Skeletal muscle tissue (tissue), 4 donors: ENCODE measurements around the gene SLC30A4. TPM values are rescaled to one million over a fixed set of nuclear protein-coding genes. Genes with fewer than 3 reads are reported as not detected.

Experiments
- H3K27ac ChIP-seq: one replicate; pipeline ENCODE4 v1.7.0; 2013; ENCODE audit warnings: mild to moderate bottlenecking, low read depth, low read length, inconsistent platforms
- H3K27me3 ChIP-seq, 3 donors: one replicate each; pipeline ENCODE4 v1.7.0; 2013; ENCODE audit warnings: low read length in 3 of 3; ENCODE audit not compliant: control insufficient read depth in 3 of 3, insufficient read depth in 3 of 3
- H3K36me3 ChIP-seq, 3 donors: one replicate each; pipeline ENCODE4 v1.7.0; 2013; ENCODE audit warnings: low read length in 3 of 3; ENCODE audit not compliant: control insufficient read depth in 3 of 3, insufficient read depth in 3 of 3
- H3K4me1 ChIP-seq, 3 donors: one replicate each; pipeline ENCODE4 v1.7.0; 2013; ENCODE audit warnings: low read length in 3 of 3, mild to moderate bottlenecking in 3 of 3; ENCODE audit not compliant: control insufficient read depth in 3 of 3, insufficient read depth in 3 of 3
- H3K4me3 ChIP-seq, 3 donors: one replicate each; pipeline ENCODE4 v1.7.0; 2013; ENCODE audit warnings: low read length in 3 of 3
- H3K9ac ChIP-seq, 3 donors: one replicate each; pipeline ENCODE4 v1.7.0; 2013; ENCODE audit warnings: low read length in 3 of 3, mild to moderate bottlenecking in 3 of 3, moderate library complexity in 2 of 3, low read depth in 1 of 3
- H3K9me3 ChIP-seq, 3 donors: one replicate each; pipeline ENCODE4 v1.7.0; 2013; ENCODE audit warnings: low read length in 3 of 3; ENCODE audit not compliant: control insufficient read depth in 3 of 3
- total RNA-seq: library from RNA; depleted of rRNA; stranded (reverse); fragments of >200 nt; gene quantifications from one replicate; pipeline ENCODE4 v1.2.3, GENCODE V29; 2014
- donor health status: Osteomylitis.

The SLC30A4 gene
- total RNA-seq, 1 donor from 2014 or later, result 8.9 TPM

DNA sequence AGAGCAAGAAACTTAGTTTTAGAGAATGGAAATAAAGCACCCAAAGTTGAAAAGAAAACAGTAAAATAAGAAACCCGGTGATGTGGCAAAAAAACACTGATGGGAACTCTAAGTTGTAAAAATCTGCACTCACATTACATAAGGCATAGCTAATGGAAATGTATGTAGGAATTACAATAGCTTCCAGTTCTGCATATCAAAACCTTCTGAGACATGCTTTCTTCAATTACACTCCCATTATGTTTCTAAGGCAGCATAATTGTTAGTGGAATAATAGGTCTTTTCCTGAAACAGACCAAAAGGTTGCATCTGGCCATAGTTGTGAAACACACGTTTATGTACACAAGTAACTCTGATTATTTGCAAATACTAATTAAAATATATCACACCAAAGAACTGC is 41.4 kb downstream of the SLC30A4 start:
- no peak overlapping the region for H3K9ac ChIP-seq
- no peaks in the 10 kb centered on the region for H3K27me3 ChIP-seq
- no peaks in the 10 kb centered on the region for H3K4me1 ChIP-seq
- peaks cover 0 to 21% (median 5%) of the 10 kb centered on the region in 3 donors for H3K36me3 ChIP-seq
- H3K4me3 ChIP-seq, result no peak overlapping the region
- H3K27ac ChIP-seq, result no peak overlapping the region
- H3K9me3 ChIP-seq, result no peaks in the 10 kb centered on the region

GRCh38 chr15:45476410-45476809 is 46.1 kb downstream of the SLC30A4 start:
- H3K4me3 ChIP-seq, result no peak overlapping the region

DNA sequence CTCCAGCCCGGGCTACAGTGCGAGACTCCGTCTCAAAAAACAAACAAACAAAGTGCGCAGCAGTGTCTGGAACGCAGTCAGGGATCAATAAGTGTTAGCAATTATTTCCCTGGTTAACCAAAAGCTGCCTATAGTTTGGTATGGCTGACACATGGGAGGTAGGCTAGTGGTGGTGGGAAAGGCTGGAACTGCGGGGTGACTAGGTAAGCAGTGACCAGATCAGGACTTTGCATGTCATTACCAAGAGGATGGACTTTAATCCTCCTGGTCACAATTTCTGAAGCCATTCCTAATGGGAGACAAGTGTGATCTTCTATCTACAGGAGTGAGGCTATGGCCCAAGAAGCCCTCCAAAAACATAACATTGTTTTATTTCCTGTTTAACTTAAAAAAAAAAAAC is 47.8 kb downstream of the SLC30A4 start:
- Histone ChIP-seq H3K9me3 (no peaks in the 10 kb centered on the region), H3K27me3 (peaks cover 0 to 12% (median 3%) of the 10 kb centered on the region in 3 donors), H3K36me3 (no peaks in the 10 kb centered on the region), H3K4me1 (no peaks in the 10 kb centered on the region), H3K4me3 (no peak overlapping the region), H3K27ac (no peak overlapping the region), H3K9ac (no peak overlapping the region)

More at GRCh38 chr15:45476410-45476809, 46.1 kb downstream of the SLC30A4 start:
- Histone ChIP-seq H3K36me3 (peaks cover 0 to 7% (median 0%) of the 10 kb centered on the region in 3 donors), H3K27me3 (peaks cover 0 to 4% (median 0%) of the 10 kb centered on the region in 3 donors), H3K9ac (no peak overlapping the region), H3K27ac (no peak overlapping the region), H3K9me3 (no peaks in the 10 kb centered on the region), H3K4me1 (no peaks in the 10 kb centered on the region)

DNA sequence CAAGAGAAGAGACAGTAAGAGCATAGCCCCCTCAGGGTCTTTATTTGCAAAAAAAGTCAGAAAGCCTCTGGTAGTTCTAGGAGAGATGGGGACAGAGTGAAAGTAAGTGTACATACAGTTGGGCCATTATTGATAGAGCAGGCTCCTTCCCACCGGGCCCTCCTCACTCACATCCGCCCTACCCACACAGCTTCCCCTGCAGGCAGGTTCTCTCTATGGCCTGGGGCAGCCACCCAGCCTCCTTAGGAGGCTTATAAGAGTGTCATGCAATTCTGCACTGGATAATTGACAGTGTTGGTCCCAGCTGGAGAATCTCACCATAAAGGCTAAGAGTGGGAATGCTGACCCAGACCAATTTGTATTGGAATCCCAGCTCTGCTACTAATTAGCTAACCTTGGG is 49.5 kb downstream of the SLC30A4 start:
- Histone ChIP-seq H3K27ac (no peak overlapping the region), H3K4me1 (no peaks in the 10 kb centered on the region), H3K36me3 (no peaks in the 10 kb centered on the region), H3K9me3 (no peaks in the 10 kb centered on the region), H3K9ac (no peak overlapping the region), H3K4me3 (no peak overlapping the region), H3K27me3 (peaks cover 7 to 20% (median 13%) of the 10 kb centered on the region in 3 donors)

DNA sequence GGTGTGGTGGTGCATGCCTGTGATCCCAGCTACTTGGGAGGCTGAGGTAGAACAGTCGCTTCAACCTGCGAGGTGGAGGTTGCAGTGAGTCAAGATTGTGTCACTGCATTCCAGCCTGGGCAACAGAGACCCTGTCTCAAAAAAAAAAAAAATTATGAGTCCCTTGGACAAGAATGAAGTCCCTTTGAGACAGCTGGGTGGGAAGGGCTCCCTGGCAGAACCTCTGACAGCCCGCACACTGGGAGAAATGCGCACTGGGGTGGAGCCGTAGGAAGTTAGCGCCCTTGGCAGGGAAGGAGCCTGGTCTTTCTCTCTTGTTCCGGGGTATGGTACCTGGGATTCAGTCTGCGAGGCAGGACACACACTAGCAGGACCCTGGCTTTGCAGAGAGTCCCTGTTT is 51.4 kb downstream of the SLC30A4 start:
- Histone ChIP-seq H3K9me3 (no peaks in the 10 kb centered on the region), H3K27me3 (peaks cover 9 to 20% (median 13%) of the 10 kb centered on the region in 3 donors)

GRCh38 chr15:45469441-45469840 is 53.1 kb downstream of the SLC30A4 start:
- H3K9ac ChIP-seq, result no peak overlapping the region
- no peak overlapping the region for H3K27ac ChIP-seq
- H3K4me3 ChIP-seq, result no peak overlapping the region
- H3K36me3 ChIP-seq, result no peaks in the 10 kb centered on the region
- H3K9me3 ChIP-seq, result no peaks in the 10 kb centered on the region
- no peaks in the 10 kb centered on the region for H3K4me1 ChIP-seq
- H3K27me3 ChIP-seq, result peaks cover 9 to 20% (median 13%) of the 10 kb centered on the region in 3 donors

More for the DNA sequence above, 51.4 kb downstream of the SLC30A4 start:
- no peaks in the 10 kb centered on the region for H3K4me1 ChIP-seq
- H3K27ac ChIP-seq, result no peak overlapping the region
- H3K36me3 ChIP-seq, result no peaks in the 10 kb centered on the region
- no peak overlapping the region for H3K4me3 ChIP-seq
- no peak overlapping the region for H3K9ac ChIP-seq

- H3K4me3 ChIP-seq, result no peak overlapping the region
- H3K27ac ChIP-seq, result no peak overlapping the region
- H3K4me1 ChIP-seq, result no peaks in the 10 kb centered on the region
- H3K36me3 ChIP-seq, result no peaks in the 10 kb centered on the region
- no peaks in the 10 kb centered on the region for H3K9me3 ChIP-seq
- peaks cover 9 to 20% (median 13%) of the 10 kb centered on the region in 3 donors for H3K27me3 ChIP-seq
- H3K9ac ChIP-seq, result no peak overlapping the region
These were observed 53.5 kb downstream of the SLC30A4 start for GRCh38 chr15:45469027-45469426.

DNA sequence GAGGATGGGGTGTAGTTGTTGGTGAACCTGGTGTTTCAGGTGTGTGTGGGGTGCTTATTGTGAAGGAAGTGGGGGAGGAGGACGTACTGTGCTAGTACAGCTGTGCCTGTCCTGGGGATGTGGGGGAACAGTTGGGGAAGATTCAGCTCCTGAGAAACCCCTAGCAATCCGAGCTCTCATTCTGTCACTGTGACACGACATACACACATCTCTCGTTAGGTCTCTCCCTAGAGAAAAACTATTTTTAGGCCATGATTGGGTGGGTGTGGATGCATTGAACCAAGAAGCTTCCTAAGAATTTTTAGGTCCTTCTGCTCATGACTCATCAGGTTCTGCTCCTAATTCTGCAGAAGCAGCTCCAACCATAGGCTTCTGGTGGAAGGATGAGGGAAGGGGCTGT is 54.3 kb downstream of the SLC30A4 start:
- H3K36me3 ChIP-seq, result no peaks in the 10 kb centered on the region
- no peak overlapping the region for H3K27ac ChIP-seq
- peaks cover 9 to 20% (median 13%) of the 10 kb centered on the region in 3 donors for H3K27me3 ChIP-seq
- no peak overlapping the region for H3K9ac ChIP-seq
- H3K4me1 ChIP-seq, result no peaks in the 10 kb centered on the region
- no peak overlapping the region for H3K4me3 ChIP-seq
- H3K9me3 ChIP-seq, result no peaks in the 10 kb centered on the region

GRCh38 chr15:45458746-45459403 is 63.7 kb downstream of the SLC30A4 start:
- Histone ChIP-seq H3K4me1 (peaks cover 0 to 10% (median 6%) of the 10 kb centered on the region in 3 donors), H3K36me3 (no peaks in the 10 kb centered on the region), H3K4me3 (peak overlapping the region; percentile 75 to 90 (median 77)), H3K27ac (no peak overlapping the region), H3K27me3 (no peaks in the 10 kb centered on the region), H3K9me3 (no peaks in the 10 kb centered on the region), H3K9ac (peak overlapping the region in 2 of 3 donors; percentile 17 to 71)

GRCh38 chr15:45457641-45458539 is 64.7 kb downstream of the SLC30A4 start:
- Histone ChIP-seq H3K27ac (no peak overlapping the region), H3K4me3 (peak overlapping the region; percentile 75 to 90 (median 77)), H3K36me3 (no peaks in the 10 kb centered on the region), H3K9me3 (no peaks in the 10 kb centered on the region), H3K4me1 (peaks cover 0 to 10% (median 6%) of the 10 kb centered on the region in 3 donors), H3K27me3 (no peaks in the 10 kb centered on the region), H3K9ac (peak overlapping the region; percentile 70 to 75 (median 71))
